ENCODE results near the gene ERFL.
"Not testable (repeated sequence)": the region's sequence is repeated elsewhere in the genome, so short reads cannot be mapped to it uniquely, and the experiment has no call there.

Gene ERFL

GRCh38 chr19:41944336-41944735, 16.1 kb upstream of the ERFL start:
- no peak overlapping the region for H3K4me3 ChIP-seq (ENCODE audit: low read depth in 1 of 2, low read length in 2 of 2)
- no peaks in the 10 kb centered on the region for H3K36me3 ChIP-seq (ENCODE audit: control insufficient read depth in 1 of 2, insufficient read depth in 2 of 2, low read length in 2 of 2)
- H3K9ac ChIP-seq (ENCODE audit: low read depth in 1 of 2, low read length in 2 of 2), result no peak overlapping the region
- peaks cover 3 to 11% of the 10 kb centered on the region in 2 donors for H3K4me1 ChIP-seq (ENCODE audit: control insufficient read depth in 1 of 2, insufficient read depth in 2 of 2, low read length in 2 of 2)
- H3K27me3 ChIP-seq (ENCODE audit: control insufficient read depth in 1 of 2, insufficient read depth in 2 of 2, low read length in 2 of 2), result peaks cover 3 to 8% of the 10 kb centered on the region in 2 donors
- no peak overlapping the region for H3K27ac ChIP-seq (ENCODE audit: low read depth, low read length)
- H3K9me3 ChIP-seq (ENCODE audit: control insufficient read depth in 1 of 2, low read length in 2 of 2), result no peaks in the 10 kb centered on the region

DNA sequence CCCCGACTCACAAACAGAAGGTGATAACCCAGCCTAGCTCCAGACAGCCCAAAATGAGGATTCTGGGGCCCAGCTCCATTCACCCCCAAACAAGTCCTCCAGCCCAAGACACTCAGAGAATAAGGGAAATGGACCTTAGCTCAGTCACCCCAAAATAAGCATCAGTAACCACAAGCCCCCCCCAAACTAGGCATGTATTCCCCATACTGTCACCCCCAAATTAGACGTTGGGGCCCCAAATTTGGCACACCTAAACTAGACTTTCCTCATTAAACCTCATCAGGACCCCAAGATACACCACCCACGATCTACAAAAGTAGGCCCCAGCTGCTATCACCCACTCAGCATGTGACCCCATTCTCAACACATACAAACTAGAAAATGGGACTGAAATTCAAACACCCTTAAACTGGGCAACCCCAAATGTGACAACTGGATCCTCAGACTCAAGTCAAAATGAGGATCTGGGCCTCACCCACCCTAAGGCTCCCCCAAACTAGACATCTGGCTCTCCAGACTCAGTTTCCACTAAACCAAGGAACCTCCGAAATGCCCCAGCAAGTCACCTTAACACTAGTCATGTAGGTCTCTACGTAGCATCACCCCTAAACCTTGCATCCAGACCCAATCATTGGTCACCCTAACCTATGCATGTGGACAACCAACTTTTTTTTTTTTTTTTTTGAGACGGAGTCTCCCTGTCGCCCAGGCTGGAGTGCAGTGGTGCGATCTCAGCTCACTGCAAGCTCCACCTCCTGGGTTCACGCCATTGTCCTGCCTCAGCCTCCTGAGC, 13.4 kb upstream of the ERFL start:
- peaks cover 5 to 10% of the 10 kb centered on the region in 2 donors for H3K27me3 ChIP-seq (ENCODE audit: control insufficient read depth in 1 of 2, insufficient read depth in 2 of 2, low read length in 2 of 2)
- peaks cover 3 to 11% of the 10 kb centered on the region in 2 donors for H3K4me1 ChIP-seq (ENCODE audit: control insufficient read depth in 1 of 2, insufficient read depth in 2 of 2, low read length in 2 of 2)
- H3K9me3 ChIP-seq (ENCODE audit: control insufficient read depth in 1 of 2, low read length in 2 of 2), result no peaks in the 10 kb centered on the region
- H3K27ac ChIP-seq (ENCODE audit: low read depth, low read length), result no peak overlapping the region
- no peaks in the 10 kb centered on the region for H3K36me3 ChIP-seq (ENCODE audit: control insufficient read depth in 1 of 2, insufficient read depth in 2 of 2, low read length in 2 of 2)
- no peak overlapping the region for H3K9ac ChIP-seq (ENCODE audit: low read depth in 1 of 2, low read length in 2 of 2)
- H3K4me3 ChIP-seq (ENCODE audit: low read depth in 1 of 2, low read length in 2 of 2), result no peak overlapping the region

DNA sequence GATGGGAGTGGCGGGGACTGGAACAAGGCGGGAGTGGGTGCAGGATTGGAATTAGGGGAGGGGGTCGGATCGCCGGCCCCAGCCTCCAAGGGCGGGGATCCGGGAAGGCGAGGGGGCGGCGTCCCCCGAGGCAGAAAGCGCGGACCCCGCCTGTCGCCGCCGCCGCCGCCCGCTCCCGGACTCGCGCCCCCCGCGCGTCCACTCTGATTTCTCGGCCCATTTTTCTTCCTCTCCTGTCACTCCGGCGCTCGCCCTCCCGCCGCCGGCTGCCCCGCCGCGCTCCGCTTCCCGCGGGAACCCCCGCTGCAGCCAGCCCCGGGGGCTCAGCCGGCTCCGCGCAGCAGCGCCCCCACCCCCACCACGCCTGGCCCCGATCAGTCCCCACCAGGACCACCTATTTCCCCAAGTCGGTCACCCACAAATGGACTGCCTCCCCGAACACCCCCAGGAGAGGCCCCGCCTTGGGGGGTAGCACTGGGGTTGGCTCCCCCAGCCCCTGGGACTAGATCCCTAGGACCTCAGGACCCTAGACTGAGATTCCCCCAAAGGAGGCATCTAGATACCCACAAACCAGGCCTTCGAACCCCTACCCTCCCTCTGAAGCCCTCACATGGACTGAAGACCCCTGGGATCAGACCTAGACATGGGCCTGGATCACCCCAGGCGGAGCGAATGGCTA, 12.6 kb upstream of the ERFL start:
- no peaks in the 10 kb centered on the region for H3K36me3 ChIP-seq (ENCODE audit: control insufficient read depth in 1 of 2, insufficient read depth in 2 of 2, low read length in 2 of 2)
- peaks cover 0 to 18% of the 10 kb centered on the region in 2 donors for H3K4me1 ChIP-seq (ENCODE audit: control insufficient read depth in 1 of 2, insufficient read depth in 2 of 2, low read length in 2 of 2)
- H3K27ac ChIP-seq (ENCODE audit: low read depth, low read length), result no peak overlapping the region
- H3K9ac ChIP-seq (ENCODE audit: low read depth in 1 of 2, low read length in 2 of 2), result peak overlapping the region; percentile 47 to 48
- peak overlapping the region; percentile 67 to 69 for H3K4me3 ChIP-seq (ENCODE audit: low read depth in 1 of 2, low read length in 2 of 2)
- H3K9me3 ChIP-seq (ENCODE audit: control insufficient read depth in 1 of 2, low read length in 2 of 2), result no peaks in the 10 kb centered on the region
- H3K27me3 ChIP-seq (ENCODE audit: control insufficient read depth in 1 of 2, insufficient read depth in 2 of 2, low read length in 2 of 2), result peaks cover 12 to 18% of the 10 kb centered on the region in 2 donors

GRCh38 chr19:41939861-41940730, 11.8 kb upstream of the ERFL start:
- peaks cover 16 to 23% of the 10 kb centered on the region in 2 donors for H3K27me3 ChIP-seq (ENCODE audit: control insufficient read depth in 1 of 2, insufficient read depth in 2 of 2, low read length in 2 of 2)

DNA sequence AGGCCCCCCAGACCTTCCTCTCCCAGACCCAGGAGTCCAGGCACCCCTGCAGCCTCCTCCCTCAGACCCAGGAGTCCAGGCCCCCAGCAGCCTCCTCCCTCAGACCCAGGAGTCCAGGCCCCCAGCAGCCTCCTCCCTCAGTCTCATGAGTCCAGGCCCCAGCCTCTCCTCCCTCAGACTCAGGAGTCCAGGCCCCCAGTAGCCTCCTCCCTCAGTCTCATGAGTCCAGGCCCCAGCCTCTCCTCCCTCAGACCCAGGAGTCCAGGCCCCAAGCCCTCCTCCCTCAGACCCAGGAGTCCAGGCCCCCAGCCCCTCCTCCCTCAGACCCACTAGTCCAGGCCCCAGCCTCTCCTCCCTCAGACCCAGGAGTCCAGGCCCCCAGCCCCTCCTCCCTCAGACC, 11.0 kb upstream of the ERFL start:
- H3K4me3 ChIP-seq (ENCODE audit: low read depth in 1 of 2, low read length in 2 of 2); H3K9ac ChIP-seq (ENCODE audit: low read depth in 1 of 2, low read length in 2 of 2); H3K36me3 ChIP-seq (ENCODE audit: control insufficient read depth in 1 of 2, insufficient read depth in 2 of 2, low read length in 2 of 2); H3K27ac ChIP-seq (ENCODE audit: low read depth, low read length); H3K9me3 ChIP-seq (ENCODE audit: control insufficient read depth in 1 of 2, low read length in 2 of 2): not testable (repeated sequence)
- peaks cover 19 to 25% of the 10 kb centered on the region in 2 donors for H3K27me3 ChIP-seq (ENCODE audit: control insufficient read depth in 1 of 2, insufficient read depth in 2 of 2, low read length in 2 of 2)
- H3K4me1 ChIP-seq (ENCODE audit: control insufficient read depth in 1 of 2, insufficient read depth in 2 of 2, low read length in 2 of 2), result peaks cover 0 to 13% of the 10 kb centered on the region in 2 donors

More at GRCh38 chr19:41939861-41940730, 11.8 kb upstream of the ERFL start:
- Histone ChIP-seq H3K36me3 (ENCODE audit: control insufficient read depth in 1 of 2, insufficient read depth in 2 of 2, low read length in 2 of 2) (no peaks in the 10 kb centered on the region), H3K4me1 (ENCODE audit: control insufficient read depth in 1 of 2, insufficient read depth in 2 of 2, low read length in 2 of 2) (peaks cover 0 to 11% of the 10 kb centered on the region in 2 donors), H3K9me3 (ENCODE audit: control insufficient read depth in 1 of 2, low read length in 2 of 2) (no peaks in the 10 kb centered on the region), H3K4me3 (ENCODE audit: low read depth in 1 of 2, low read length in 2 of 2) (peak overlapping the region; percentile 67 to 69), H3K27ac (ENCODE audit: low read depth, low read length) (no peak overlapping the region), H3K9ac (ENCODE audit: low read depth in 1 of 2, low read length in 2 of 2) (peak overlapping the region; percentile 48 to 51)

- no peak overlapping the region for H3K27ac ChIP-seq (ENCODE audit: low read depth, low read length)
- peaks cover 0 to 13% of the 10 kb centered on the region in 2 donors for H3K4me1 ChIP-seq (ENCODE audit: control insufficient read depth in 1 of 2, insufficient read depth in 2 of 2, low read length in 2 of 2)
- no peaks in the 10 kb centered on the region for H3K9me3 ChIP-seq (ENCODE audit: control insufficient read depth in 1 of 2, low read length in 2 of 2)
- H3K4me3 ChIP-seq (ENCODE audit: low read depth in 1 of 2, low read length in 2 of 2), result no peak overlapping the region
- H3K9ac ChIP-seq (ENCODE audit: low read depth in 1 of 2, low read length in 2 of 2), result no peak overlapping the region
- H3K27me3 ChIP-seq (ENCODE audit: control insufficient read depth in 1 of 2, insufficient read depth in 2 of 2, low read length in 2 of 2), result peaks cover 30 to 31% of the 10 kb centered on the region in 2 donors
- H3K36me3 ChIP-seq (ENCODE audit: control insufficient read depth in 1 of 2, insufficient read depth in 2 of 2, low read length in 2 of 2), result no peaks in the 10 kb centered on the region
Observed at GRCh38 chr19:41937525-41938468, 9.5 kb upstream of the ERFL start.

DNA sequence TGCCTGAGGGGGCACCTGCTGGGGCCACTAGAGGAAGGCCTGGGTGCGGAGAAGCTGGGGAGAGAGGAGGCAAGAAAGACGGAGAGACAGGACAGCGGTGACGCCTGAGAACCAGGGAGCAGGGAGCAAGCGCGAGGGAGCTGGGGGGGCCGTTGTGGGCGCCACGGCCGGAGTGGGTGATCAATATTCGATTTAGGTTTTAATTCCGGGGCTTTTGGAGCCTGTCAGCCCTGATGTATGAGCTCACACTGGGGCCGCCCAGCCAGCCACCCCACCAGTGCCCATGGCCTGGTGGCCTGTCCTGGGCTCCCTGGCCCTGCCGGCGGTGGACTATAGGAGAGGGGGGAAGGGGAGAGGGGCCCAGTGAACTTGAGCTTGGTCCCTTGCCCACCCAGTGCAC, 8.7 kb upstream of the ERFL start:
- no peaks in the 10 kb centered on the region for H3K36me3 ChIP-seq (ENCODE audit: control insufficient read depth in 1 of 2, insufficient read depth in 2 of 2, low read length in 2 of 2)
- H3K27me3 ChIP-seq (ENCODE audit: control insufficient read depth in 1 of 2, insufficient read depth in 2 of 2, low read length in 2 of 2), result peaks cover 39% of the 10 kb centered on the region in 2 donors
- no peak overlapping the region for H3K9ac ChIP-seq (ENCODE audit: low read depth in 1 of 2, low read length in 2 of 2)
- no peak overlapping the region for H3K27ac ChIP-seq (ENCODE audit: low read depth, low read length)
- H3K4me3 ChIP-seq (ENCODE audit: low read depth in 1 of 2, low read length in 2 of 2), result no peak overlapping the region
- peaks cover 0 to 13% of the 10 kb centered on the region in 2 donors for H3K4me1 ChIP-seq (ENCODE audit: control insufficient read depth in 1 of 2, insufficient read depth in 2 of 2, low read length in 2 of 2)
- no peaks in the 10 kb centered on the region for H3K9me3 ChIP-seq (ENCODE audit: control insufficient read depth in 1 of 2, low read length in 2 of 2)

DNA sequence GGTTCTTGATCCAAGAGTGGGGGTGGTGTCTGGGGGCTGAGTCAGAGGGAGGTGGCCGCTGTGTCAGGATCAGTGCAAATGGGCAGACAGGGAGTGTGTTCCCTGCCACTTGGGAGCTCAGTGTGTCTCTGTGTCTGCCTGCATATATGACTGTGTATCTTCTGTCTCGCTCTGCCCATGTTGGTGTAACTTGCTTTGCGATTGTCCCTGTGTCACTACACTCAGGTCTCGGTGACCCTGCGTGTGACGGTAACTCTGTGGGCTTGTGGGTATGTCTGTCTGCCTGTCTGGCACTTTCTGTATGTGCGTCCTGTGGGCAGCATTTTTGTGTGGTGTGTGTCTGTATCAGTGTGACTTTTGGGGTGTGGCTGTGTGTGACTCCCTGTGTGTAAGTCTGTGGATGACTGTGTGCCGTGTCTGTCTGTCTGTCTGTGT, 8.2 kb upstream of the ERFL start:
- no peak overlapping the region for H3K27ac ChIP-seq (ENCODE audit: low read depth, low read length)
- H3K9ac ChIP-seq (ENCODE audit: low read depth in 1 of 2, low read length in 2 of 2), result no peak overlapping the region
- H3K4me3 ChIP-seq (ENCODE audit: low read depth in 1 of 2, low read length in 2 of 2), result no peak overlapping the region
- H3K27me3 ChIP-seq (ENCODE audit: control insufficient read depth in 1 of 2, insufficient read depth in 2 of 2, low read length in 2 of 2), result peaks cover 42 to 44% of the 10 kb centered on the region in 2 donors
- H3K4me1 ChIP-seq (ENCODE audit: control insufficient read depth in 1 of 2, insufficient read depth in 2 of 2, low read length in 2 of 2), result peaks cover 0 to 13% of the 10 kb centered on the region in 2 donors
- H3K36me3 ChIP-seq (ENCODE audit: control insufficient read depth in 1 of 2, insufficient read depth in 2 of 2, low read length in 2 of 2), result no peaks in the 10 kb centered on the region
- H3K9me3 ChIP-seq (ENCODE audit: control insufficient read depth in 1 of 2, low read length in 2 of 2), result no peaks in the 10 kb centered on the region

GRCh38 chr19:41935760-41936415, 7.6 kb upstream of the ERFL start:
- H3K4me1 ChIP-seq (ENCODE audit: control insufficient read depth in 1 of 2, insufficient read depth in 2 of 2, low read length in 2 of 2), result peaks cover 0 to 13% of the 10 kb centered on the region in 2 donors
- no peak overlapping the region for H3K27ac ChIP-seq (ENCODE audit: low read depth, low read length)
- no peak overlapping the region for H3K4me3 ChIP-seq (ENCODE audit: low read depth in 1 of 2, low read length in 2 of 2)
- H3K36me3 ChIP-seq (ENCODE audit: control insufficient read depth in 1 of 2, insufficient read depth in 2 of 2, low read length in 2 of 2), result no peaks in the 10 kb centered on the region
- H3K27me3 ChIP-seq (ENCODE audit: control insufficient read depth in 1 of 2, insufficient read depth in 2 of 2, low read length in 2 of 2), result peaks cover 42 to 49% of the 10 kb centered on the region in 2 donors
- H3K9ac ChIP-seq (ENCODE audit: low read depth in 1 of 2, low read length in 2 of 2), result no peak overlapping the region
- H3K9me3 ChIP-seq (ENCODE audit: control insufficient read depth in 1 of 2, low read length in 2 of 2), result no peaks in the 10 kb centered on the region

Data from duodenal mucosa (tissue), 2 donors.